DND-41 (cell line): Measurements from ENCODE around the gene DISC1.
"Not testable (repeated sequence)": the region's sequence is repeated elsewhere in the genome, so short reads cannot be mapped to it uniquely, and the experiment has no call there.

ENCODE experiments used
- ATAC-seq: fragments of 200-7000 bp; cut with Tn5 transposase; 3 replicates; pipeline ENCODE4 v1.9.1; 2021; ENCODE audit warnings: low read depth; ENCODE audit not compliant: insufficient read depth
- DNase-seq: peaks from one replicate; pipeline ENCODE4 v3.0.0-alpha.2; 2020
- H2AFZ ChIP-seq: 2 replicates; pipeline ENCODE4 v1.6.0; 2012; ENCODE audit warnings: low read depth, low read length
- H3K27ac ChIP-seq: 2 replicates; pipeline ENCODE4 v1.5.1; 2012; ENCODE audit warnings: low read length, inconsistent platforms
- H3K27me3 ChIP-seq: fragments of 200-600 bp; sonication (generic); 2 replicates; pipeline ENCODE4 v1.6.0; 2012; ENCODE audit warnings: low read length, mild to moderate bottlenecking, inconsistent platforms; ENCODE audit not compliant: insufficient read depth, poor library complexity
- H3K36me3 ChIP-seq: 2 replicates; pipeline ENCODE4 v1.5.1; 2012; ENCODE audit warnings: low read length, inconsistent platforms; ENCODE audit not compliant: insufficient read depth
- H3K4me1 ChIP-seq: 2 replicates; pipeline ENCODE4 v1.5.1; 2012; ENCODE audit warnings: mild to moderate bottlenecking, low read length; ENCODE audit not compliant: insufficient read depth
- H3K4me2 ChIP-seq: 2 replicates; pipeline ENCODE4 v1.6.0; 2012; ENCODE audit warnings: mild to moderate bottlenecking, moderate library complexity, low read length, inconsistent platforms; ENCODE audit not compliant: insufficient read depth
- H3K4me3 ChIP-seq, 2 experiments: fragments of 200-600 bp in 1 of 2; shearing (Covaris generic) in 1 of 2; 2 replicates each; pipeline ENCODE4 v1.5.1; 2012 to 2016; ENCODE audit warnings: inconsistent platforms in 2 of 2, low read length in 2 of 2, mild to moderate bottlenecking in 2 of 2, low read depth in 1 of 2, moderate library complexity in 1 of 2
- H3K79me2 ChIP-seq: 2 replicates; pipeline ENCODE4 v1.6.0; 2012; ENCODE audit warnings: low read length, inconsistent platforms; ENCODE audit not compliant: insufficient read depth
- H3K9ac ChIP-seq: 2 replicates; pipeline ENCODE4 v1.6.0; 2012; ENCODE audit warnings: low read depth, mild to moderate bottlenecking, inconsistent platforms, low read length, moderate library complexity
- H3K9me3 ChIP-seq: 2 replicates; pipeline ENCODE4 v1.5.1; 2012; ENCODE audit warnings: low read length, moderate library complexity, mild to moderate bottlenecking, inconsistent platforms; ENCODE audit not compliant: insufficient read depth, severe bottlenecking
- H4K20me1 ChIP-seq: 2 replicates; pipeline ENCODE4 v1.6.0; 2012; ENCODE audit warnings: low read length; ENCODE audit not compliant: insufficient read depth
- EZH2 ChIP-seq: IDR thresholded peaks from 3 replicates; pipeline ENCODE4 v1.6.1; 2012; ENCODE audit warnings: borderline replicate concordance, low read depth, mild to moderate bottlenecking, moderate library complexity, low read length, inconsistent platforms; ENCODE audit not compliant: severe bottlenecking
- TF ChIP-seq, protein P1 (sequence below): IDR thresholded peaks from 2 replicates; pipeline ENCODE4 v1.5.1; 2012; ENCODE audit warnings: borderline replicate concordance, low read length, moderate library complexity, mild to moderate bottlenecking; ENCODE audit not compliant: poor library complexity, severe bottlenecking; ENCODE audit errors: extremely low read depth

The DISC1 gene

DNA sequence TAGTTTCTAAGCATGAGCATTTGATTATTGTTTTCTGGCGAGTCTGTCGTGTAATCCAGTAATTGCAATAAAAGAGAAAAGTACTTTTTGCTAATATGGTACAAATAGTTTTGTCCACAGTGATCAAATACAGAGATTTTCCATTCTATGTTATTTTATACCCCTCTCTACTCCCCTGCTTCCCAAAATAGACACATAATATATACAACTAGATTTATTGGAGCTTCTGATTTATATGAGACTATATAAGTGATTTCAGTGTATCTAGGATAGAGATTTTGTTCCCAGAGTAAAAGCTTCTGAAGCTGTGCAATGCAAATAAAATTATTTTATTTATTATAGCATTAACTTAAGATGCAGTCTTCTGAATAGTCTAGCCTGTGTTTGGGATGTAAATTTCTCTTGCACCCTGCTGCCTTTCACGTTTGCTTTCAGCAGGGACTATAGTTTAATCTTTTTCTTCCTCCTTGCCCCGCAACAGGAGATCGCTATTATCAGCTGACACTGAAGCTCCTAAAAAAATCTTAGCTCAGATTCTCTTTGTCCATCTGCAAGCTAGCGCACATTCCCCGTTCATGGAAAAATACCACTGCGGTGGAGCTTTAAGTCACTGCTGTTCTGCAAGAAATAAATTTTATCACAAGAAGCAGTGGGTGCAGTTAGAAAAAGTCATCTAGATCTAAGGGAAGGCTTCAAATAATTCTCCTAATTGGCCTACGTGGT is 273.3 kb downstream of the DISC1 start:
- H3K27me3 ChIP-seq: no peaks in the 10 kb centered on the region
- no peak overlapping the region for H3K9ac ChIP-seq
- DNase-seq: no peak
- no peak overlapping the region for H2AFZ ChIP-seq
- no peaks in the 10 kb centered on the region for H3K36me3 ChIP-seq
- H3K27ac ChIP-seq: no peak overlapping the region
- no peak for TF ChIP-seq EZH2
- TF ChIP-seq, protein P1, sequence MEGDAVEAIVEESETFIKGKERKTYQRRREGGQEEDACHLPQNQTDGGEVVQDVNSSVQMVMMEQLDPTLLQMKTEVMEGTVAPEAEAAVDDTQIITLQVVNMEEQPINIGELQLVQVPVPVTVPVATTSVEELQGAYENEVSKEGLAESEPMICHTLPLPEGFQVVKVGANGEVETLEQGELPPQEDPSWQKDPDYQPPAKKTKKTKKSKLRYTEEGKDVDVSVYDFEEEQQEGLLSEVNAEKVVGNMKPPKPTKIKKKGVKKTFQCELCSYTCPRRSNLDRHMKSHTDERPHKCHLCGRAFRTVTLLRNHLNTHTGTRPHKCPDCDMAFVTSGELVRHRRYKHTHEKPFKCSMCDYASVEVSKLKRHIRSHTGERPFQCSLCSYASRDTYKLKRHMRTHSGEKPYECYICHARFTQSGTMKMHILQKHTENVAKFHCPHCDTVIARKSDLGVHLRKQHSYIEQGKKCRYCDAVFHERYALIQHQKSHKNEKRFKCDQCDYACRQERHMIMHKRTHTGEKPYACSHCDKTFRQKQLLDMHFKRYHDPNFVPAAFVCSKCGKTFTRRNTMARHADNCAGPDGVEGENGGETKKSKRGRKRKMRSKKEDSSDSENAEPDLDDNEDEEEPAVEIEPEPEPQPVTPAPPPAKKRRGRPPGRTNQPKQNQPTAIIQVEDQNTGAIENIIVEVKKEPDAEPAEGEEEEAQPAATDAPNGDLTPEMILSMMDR: no peak
- no peaks in the 10 kb centered on the region for H3K9me3 ChIP-seq
- H3K79me2 ChIP-seq: no peaks in the 10 kb centered on the region
- ATAC-seq: no peak
- no peak overlapping the region for H3K4me3 ChIP-seq
- H3K4me2 ChIP-seq: no peak overlapping the region
- no peaks in the 10 kb centered on the region for H4K20me1 ChIP-seq
- no peaks in the 10 kb centered on the region for H3K4me1 ChIP-seq

DNA sequence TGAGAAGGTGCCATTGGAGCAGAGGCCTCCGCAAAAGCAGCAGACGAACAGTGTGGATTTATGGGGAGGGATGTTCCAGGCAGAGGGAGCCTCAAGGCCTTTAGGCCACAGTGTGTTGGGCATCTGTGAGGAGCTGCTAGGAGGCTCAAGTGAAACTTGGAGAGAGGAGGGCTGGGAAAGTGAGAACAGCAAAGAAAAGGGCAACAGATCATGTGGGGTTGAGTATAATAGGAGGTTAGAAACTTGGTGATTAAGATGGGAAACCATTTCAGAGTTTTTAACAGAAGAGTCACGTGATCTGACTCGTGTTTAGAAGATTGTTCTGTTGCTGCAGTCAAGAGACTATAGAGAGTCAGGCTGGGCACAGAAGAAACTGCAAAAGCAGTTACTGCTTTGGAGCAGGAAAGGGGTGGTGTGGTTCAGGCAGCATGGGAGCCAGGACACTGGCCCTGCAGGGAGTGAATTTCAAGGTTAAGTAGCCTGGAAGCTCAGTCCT is 277.0 kb downstream of the DISC1 start:
- Histone ChIP-seq H4K20me1 (no peaks in the 10 kb centered on the region), H3K79me2 (no peaks in the 10 kb centered on the region), H2AFZ (no peak overlapping the region), H3K36me3 (no peaks in the 10 kb centered on the region), H3K27ac (no peak overlapping the region), H3K4me1 (no peaks in the 10 kb centered on the region), H3K27me3 (no peaks in the 10 kb centered on the region), H3K9ac (no peak overlapping the region), H3K4me3 (no peak overlapping the region), H3K9me3 (no peaks in the 10 kb centered on the region), H3K4me2 (no peak overlapping the region)
- TF ChIP-seq, protein P1: no peak
- no peak for TF ChIP-seq EZH2
- DNase-seq: no peak
- ATAC-seq: no peak

DNA sequence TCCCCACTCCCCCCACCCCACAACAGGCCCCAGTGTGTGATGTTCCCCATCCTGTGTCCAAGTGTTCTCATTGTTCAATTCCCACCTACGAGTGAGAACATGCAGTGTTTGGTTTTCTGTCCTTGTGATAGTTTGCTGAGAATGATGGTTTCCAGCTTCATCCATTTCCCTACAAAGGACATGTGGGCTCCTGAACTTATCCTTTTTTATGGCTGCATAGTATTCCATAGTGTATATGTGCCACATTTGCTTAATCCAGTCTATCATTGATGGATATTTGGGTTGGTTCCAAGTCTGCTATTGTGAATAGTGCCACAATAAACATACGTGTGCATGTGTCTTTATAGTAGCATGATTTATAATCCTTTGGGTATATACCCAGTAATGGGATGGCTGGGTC is 280.7 kb downstream of the DISC1 start:
- not testable (repeated sequence) for H3K27ac ChIP-seq, H3K27me3 ChIP-seq, H4K20me1 ChIP-seq, H3K4me2 ChIP-seq, H3K9ac ChIP-seq, H3K36me3 ChIP-seq, H3K79me2 ChIP-seq, H2AFZ ChIP-seq, H3K4me1 ChIP-seq, DNase-seq, H3K9me3 ChIP-seq, ATAC-seq, H3K4me3 ChIP-seq

DNA sequence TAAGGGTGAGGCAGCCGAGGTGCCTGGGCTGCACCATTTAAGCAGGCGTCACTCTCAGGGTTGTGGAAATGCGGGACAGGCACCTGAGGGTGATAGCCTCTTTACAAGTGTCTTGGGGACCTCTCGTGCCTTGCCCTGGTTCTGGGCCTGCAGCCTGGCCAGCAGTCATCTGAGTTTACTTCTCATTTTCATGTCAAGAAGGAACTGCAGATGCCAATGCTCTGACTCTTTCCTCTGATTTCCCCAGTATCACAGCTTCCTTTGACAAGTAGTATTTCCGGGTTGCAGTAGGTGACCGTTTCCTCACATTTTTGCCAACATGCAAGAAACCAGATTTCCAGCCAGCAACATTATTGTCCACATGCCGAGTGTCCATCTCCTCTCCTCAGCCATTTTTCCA is 286.9 kb downstream of the DISC1 start:
- H3K4me3 ChIP-seq: no peak overlapping the region
- no peaks in the 10 kb centered on the region for H4K20me1 ChIP-seq
- DNase-seq (no peak), ATAC-seq (no peak)
- H3K79me2 ChIP-seq: no peaks in the 10 kb centered on the region
- H3K27ac ChIP-seq: no peak overlapping the region
- TF ChIP-seq, protein P1: no peak
- TF ChIP-seq EZH2: no peak
- no peaks in the 10 kb centered on the region for H3K36me3 ChIP-seq
- H3K27me3 ChIP-seq: no peaks in the 10 kb centered on the region
- no peaks in the 10 kb centered on the region for H3K9me3 ChIP-seq
- H3K4me2 ChIP-seq: no peak overlapping the region
- H2AFZ ChIP-seq: no peak overlapping the region
- peaks cover 7% of the 10 kb centered on the region for H3K4me1 ChIP-seq
- no peak overlapping the region for H3K9ac ChIP-seq
